GM18505 (cell line): Measurements from ENCODE around the gene RGS3.

ENCODE experiments used
- ATAC-seq: cut with Tn5 transposase; IDR thresholded peaks from one replicate; pipeline ENCODE4 v1.9.1; 2021; ENCODE audit not compliant: unreplicated experiment
- POLR2A ChIP-seq: IDR thresholded peaks from 4 replicates; pipeline ENCODE4 v1.6.1; 2011; ENCODE audit warnings: borderline replicate concordance; ENCODE audit not compliant: insufficient read depth, insufficient read length; ENCODE audit errors: extremely low read depth

RGS3 gene

GRCh38 chr9:113528088-113528487 lies 64.6 kb downstream of the RGS3 start:
- no peak for TF ChIP-seq POLR2A
- no peak for ATAC-seq

DNA sequence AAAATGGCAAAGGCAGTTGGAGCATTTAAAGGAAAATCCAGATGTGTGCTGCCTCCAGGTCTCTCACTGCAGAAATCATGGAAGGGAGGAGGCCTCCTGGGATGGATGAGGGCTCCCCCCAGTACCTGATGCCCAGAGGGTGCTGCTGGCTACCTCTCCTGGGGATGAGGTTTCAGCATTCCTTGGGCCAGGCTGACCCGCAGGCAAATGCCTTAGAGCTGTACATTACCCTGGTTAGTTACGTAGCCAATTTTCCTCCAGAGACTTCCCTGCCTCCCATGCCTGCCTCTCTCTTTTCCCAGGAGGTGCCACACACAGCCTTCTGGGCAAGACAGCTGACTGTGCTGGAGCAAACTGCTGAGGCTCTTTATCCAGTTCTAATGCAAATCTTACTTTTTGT lies 65.3 kb downstream of the RGS3 start:
- no peak for ATAC-seq

GRCh38 chr9:113529336-113530009 lies 65.9 kb downstream of the RGS3 start:
- no peak for ATAC-seq
- TF ChIP-seq POLR2A, result no peak

More for the DNA sequence above, 65.3 kb downstream of the RGS3 start:
- no peak for TF ChIP-seq POLR2A

DNA sequence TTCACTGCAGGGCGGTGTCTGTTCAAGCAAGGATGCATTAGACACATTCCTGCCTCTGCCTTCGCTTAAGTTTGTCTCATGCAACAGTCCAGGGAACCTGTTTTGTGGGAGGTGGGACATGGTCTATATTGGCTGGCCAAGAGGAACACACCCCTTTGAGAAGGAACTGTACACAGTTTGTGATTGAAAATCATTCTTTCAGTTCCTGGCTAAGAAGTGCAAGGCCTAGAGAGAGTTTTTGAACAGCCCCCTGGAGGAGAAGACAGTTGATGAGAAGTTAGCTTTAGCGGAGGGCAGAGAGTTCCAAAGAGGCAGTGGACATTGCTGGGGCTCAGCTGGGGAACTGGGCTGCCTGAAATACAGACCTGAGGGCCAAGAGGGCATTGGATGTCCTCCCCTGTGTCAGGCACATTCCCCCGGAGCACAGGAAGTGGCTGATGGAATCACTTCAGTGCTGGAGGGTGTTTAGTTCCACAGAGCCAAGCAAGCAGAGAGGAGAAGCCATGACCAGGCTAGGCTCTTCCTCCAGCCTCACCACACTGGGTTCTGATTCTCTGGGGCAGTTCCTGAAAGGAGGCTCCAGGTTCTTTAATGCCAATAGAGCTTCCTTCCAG lies 66.6 kb downstream of the RGS3 start:
- no peak for ATAC-seq
- TF ChIP-seq POLR2A, result no peak

- no peak for TF ChIP-seq POLR2A
- ATAC-seq, result no peak
Observed at GRCh38 chr9:113530942-113531341, 67.4 kb downstream of the RGS3 start.

DNA sequence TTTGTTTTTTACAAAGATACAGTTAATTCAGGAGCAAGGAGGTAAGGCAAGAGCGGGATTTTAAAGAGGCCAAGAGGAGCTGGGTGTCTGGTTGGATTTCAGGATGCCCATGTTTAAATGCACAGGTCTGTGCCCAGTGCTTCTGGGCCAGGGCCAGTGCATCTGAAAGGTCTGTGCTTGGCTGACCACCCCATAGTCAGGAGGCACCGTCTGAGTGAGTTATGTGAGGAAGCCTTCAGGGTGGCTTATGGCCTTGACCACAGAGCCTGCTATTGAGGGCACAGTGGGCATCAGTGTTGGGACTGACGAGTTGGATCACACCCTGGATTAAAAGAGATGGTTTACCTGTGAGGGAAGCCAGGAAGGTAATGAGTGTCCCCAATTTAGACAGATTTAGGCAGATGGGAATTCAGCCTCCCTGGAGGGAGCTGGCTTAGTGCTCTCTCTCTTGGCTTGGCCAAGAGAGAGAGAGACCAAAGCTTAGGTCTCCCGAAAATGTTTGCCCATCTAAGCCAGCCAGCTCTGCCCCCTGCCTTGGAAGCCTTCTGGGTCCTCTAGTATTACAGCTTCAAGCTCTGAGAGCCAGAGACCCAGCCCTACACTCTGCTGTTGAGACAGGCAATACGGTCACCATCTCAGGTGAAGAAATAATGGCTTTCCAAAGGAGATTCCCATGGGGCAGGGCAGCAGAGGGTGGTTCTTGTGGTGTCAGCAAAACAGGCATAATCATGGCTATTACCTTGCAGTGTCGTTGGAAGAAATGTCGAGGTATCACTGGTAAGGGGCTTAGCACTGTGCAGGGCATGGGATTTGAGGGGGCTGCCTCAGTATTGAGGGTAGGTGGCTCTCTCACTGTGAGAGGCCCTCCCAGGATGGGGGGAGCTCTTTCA lies 68.6 kb downstream of the RGS3 start:
- ATAC-seq, result no peak
- TF ChIP-seq POLR2A, result no peak

GRCh38 chr9:113532809-113533190 lies 69.3 kb downstream of the RGS3 start:
- no peak for TF ChIP-seq POLR2A
- no peak for ATAC-seq

DNA sequence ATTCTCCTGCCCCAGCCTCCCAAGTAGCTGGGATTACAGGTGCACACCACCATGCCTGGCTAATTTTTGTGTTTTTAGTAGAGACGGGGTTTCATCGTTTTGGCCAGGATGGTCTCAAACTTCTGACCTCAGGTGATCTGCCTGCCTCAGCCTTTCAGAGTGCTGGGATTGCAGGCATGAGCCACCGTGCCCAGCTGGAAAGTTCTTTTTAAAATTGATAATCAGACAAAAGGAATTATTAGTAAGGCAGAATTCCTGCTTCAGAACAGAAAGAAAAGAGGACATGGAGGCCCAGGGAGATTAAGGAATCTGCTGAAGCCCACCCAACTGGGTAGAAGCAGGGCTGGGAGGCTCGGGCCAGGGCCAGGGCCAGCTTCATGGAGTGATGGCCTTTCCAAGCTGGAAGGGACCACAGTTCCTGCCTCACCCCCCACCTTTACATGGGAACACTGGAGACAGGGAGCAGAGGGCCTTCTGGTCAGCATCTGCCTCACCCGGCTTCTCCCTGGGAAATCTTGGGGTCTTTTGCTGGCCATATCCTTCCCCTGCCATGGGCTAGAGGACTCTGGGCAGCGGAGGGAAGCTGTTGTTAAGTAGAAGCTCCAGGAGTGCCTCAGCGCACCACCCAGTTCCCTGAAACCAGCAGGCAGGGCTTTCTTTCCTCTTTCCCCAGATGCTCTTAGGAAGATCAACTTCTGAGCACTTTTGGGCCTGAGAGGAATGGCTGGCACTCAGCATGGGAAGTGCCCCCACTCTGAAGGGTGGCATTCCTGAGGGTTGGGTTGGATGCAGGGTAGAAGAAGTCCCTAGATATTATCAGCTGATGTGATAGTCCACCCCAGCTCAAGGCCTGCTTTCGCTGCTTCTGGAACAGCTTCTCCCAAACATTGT lies 70.1 kb downstream of the RGS3 start:
- TF ChIP-seq POLR2A, result no peak
- ATAC-seq, result no peak

GRCh38 chr9:113535756-113536155 lies 72.2 kb downstream of the RGS3 start:
- ATAC-seq, result no peak
- TF ChIP-seq POLR2A, result no peak

DNA sequence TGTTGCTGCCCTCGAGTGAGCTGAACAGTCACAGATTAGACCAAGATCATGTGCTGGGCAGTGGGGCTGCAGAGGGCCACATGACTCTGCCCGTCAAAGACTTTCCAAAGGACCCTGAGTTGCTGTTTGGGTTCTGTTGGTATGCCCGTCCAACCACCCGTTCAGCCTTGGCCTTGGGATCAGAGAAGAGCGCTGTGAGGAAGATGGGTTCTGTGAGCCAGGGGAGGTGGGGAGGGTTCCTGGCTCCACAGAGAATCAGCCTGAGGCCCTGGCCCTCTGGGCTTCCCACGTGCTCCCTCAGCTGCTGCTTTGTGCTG lies 72.6 kb downstream of the RGS3 start:
- ATAC-seq, result no peak
- TF ChIP-seq POLR2A, result no peak

DNA sequence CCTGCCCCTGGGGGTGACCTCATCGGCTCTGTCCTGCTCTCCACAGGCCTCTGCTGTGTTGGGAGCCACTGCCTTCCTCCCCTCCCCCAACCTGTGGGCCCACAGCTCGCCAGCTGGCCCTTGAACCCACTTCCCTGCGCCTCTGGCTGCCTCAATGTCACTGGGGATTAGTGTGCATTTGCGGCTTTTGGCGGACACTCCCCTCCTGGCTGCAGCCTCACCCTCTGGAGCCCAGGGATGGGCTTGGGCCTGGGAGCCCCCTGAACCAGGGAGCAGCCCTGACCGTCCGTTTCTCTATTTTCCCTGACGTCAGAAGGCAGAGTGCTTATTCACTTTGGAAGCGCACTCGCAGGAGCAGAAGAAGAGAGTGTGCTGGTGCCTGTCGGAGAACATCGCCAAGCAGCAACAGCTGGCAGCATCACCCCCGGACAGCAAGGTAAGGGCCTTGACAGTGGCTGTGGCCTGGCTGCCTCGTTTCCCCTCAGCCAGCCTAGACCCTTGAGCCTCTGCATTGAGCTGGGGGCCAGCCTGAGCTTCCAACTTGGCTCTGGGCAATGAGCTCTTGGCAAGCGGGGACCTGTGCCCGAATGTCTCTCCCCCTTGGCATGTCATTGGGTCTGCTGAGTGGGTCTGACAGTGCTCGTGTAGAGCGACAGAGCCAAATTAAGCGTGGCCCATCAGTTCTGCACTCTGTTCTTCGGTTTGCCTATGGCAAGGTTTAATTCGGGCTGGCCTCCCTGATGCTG lies 73.1 kb downstream of the RGS3 start:
- no peak for ATAC-seq
- TF ChIP-seq POLR2A, result no peak

GRCh38 chr9:113537229-113537810 lies 73.8 kb downstream of the RGS3 start:
- no peak for TF ChIP-seq POLR2A
- no peak for ATAC-seq
